BJ (cell line): ENCODE data around the gene CHRDL1. TPM values are rescaled to one million over a fixed set of nuclear protein-coding genes. Genes with fewer than 3 reads are reported as not detected.

Experiments
- CTCF ChIA-PET: fragments of 350-600 bp; formaldehyde crosslinking; extraction: SDS; loops from one replicate; lab custom pipeline; 2021; ENCODE audit warnings: antibody characterized with exemption, inconsistent platforms; lab: Yijun Ruan, JAX
- POLR2A ChIA-PET: fragments of 300-600 bp; sonication (Branson Sonifier 250); formaldehyde crosslinking; extraction: SDS; loops from one replicate; lab custom pipeline; 2021; ENCODE audit warnings: antibody characterized with exemption; lab: Charles Lee
- DNase-seq: peaks from one replicate; pipeline ENCODE4 v3.0.0-alpha.2; 2011; ENCODE audit warnings: low read depth
- H3K27me3 ChIP-seq: 2 replicates; pipeline ENCODE4 v1.6.0; 2011; ENCODE audit warnings: low read length; ENCODE audit not compliant: control insufficient read depth, insufficient read depth
- H3K36me3 ChIP-seq: 2 replicates; pipeline ENCODE4 v1.5.1; 2011; ENCODE audit warnings: low read length; ENCODE audit not compliant: control insufficient read depth, insufficient read depth
- H3K4me3 ChIP-seq: 2 replicates; pipeline ENCODE4 v1.5.1; 2011; ENCODE audit warnings: low read depth, mild to moderate bottlenecking, control low read depth, low read length
- CTCF ChIP-seq: IDR thresholded peaks from 2 replicates; pipeline ENCODE4 v1.5.1; 2011; ENCODE audit warnings: low read depth, mild to moderate bottlenecking, control low read depth, inconsistent platforms, low read length, moderate library complexity; ENCODE audit not compliant: insufficient read depth
- polyA plus RNA-seq: library from polyadenylated mRNA; depleted of rRNA; stranded (reverse); fragments of >200 nt; gene quantifications from 2 replicates; pipeline ENCODE4 v1.2.3, GENCODE V29; 2011

Gene CHRDL1
- polyA plus RNA-seq, 1 experiment, result 4.3 TPM

- H3K36me3 ChIP-seq, result no peaks in the 10 kb centered on the region
- TF ChIP-seq CTCF, result no peak
- POLR2A ChIA-PET, result no interaction called here
- CTCF ChIA-PET, result no interaction called here
- no peak for DNase-seq
- no peak overlapping the region for H3K4me3 ChIP-seq
- H3K27me3 ChIP-seq, result no peaks in the 10 kb centered on the region
Observed at GRCh38 chrX:110745288-110745687, 50.3 kb downstream of the CHRDL1 start.

- ChIA-PET POLR2A (no interaction called here), CTCF (interaction anchor here (1.4 kb wide), 1 partner anchor 12 kb away, joined by 4 read pairs; no protein-coding TSS in a partner anchor)
- Histone ChIP-seq H3K36me3 (no peaks in the 10 kb centered on the region), H3K27me3 (no peaks in the 10 kb centered on the region), H3K4me3 (no peak overlapping the region)
- DNase-seq, result peak; percentile 44
- TF ChIP-seq CTCF, result no peak
Observed at GRCh38 chrX:110743679-110744340, 51.8 kb downstream of the CHRDL1 start.

GRCh38 chrX:110741213-110741796 is 54.3 kb downstream of the CHRDL1 start:
- DNase-seq, result no peak
- TF ChIP-seq CTCF, result no peak
- H3K4me3 ChIP-seq, result no peak overlapping the region
- ChIA-PET CTCF (no interaction called here), POLR2A (no interaction called here)
- no peaks in the 10 kb centered on the region for H3K36me3 ChIP-seq
- no peaks in the 10 kb centered on the region for H3K27me3 ChIP-seq

- peak; percentile 67 for DNase-seq
- ChIA-PET CTCF (no interaction called here), POLR2A (no interaction called here)
- no peak for TF ChIP-seq CTCF
- no peaks in the 10 kb centered on the region for H3K36me3 ChIP-seq
- H3K4me3 ChIP-seq, result no peak overlapping the region
- H3K27me3 ChIP-seq, result no peaks in the 10 kb centered on the region
Observed at GRCh38 chrX:110734894-110735541, 60.6 kb downstream of the CHRDL1 start.

GRCh38 chrX:110734271-110734670 is 61.3 kb downstream of the CHRDL1 start:
- DNase-seq, result no peak
- CTCF ChIA-PET, result no interaction called here
- no peak for TF ChIP-seq CTCF

More at GRCh38 chrX:110734271-110734670, 61.3 kb downstream of the CHRDL1 start:
- POLR2A ChIA-PET, result no interaction called here
- no peaks in the 10 kb centered on the region for H3K36me3 ChIP-seq
- H3K4me3 ChIP-seq, result no peak overlapping the region
- no peaks in the 10 kb centered on the region for H3K27me3 ChIP-seq
